Ovary (tissue), 9 donors: ENCODE measurements around the gene ANKH. TPM values are rescaled to one million over a fixed set of nuclear protein-coding genes. Genes with fewer than 3 reads are reported as not detected.

Experiments
- DNase-seq, 5 donors: peaks; one replicate each; pipeline ENCODE4 v3.0.0-alpha.2; 2019 to 2020
- H3K27ac ChIP-seq, 2 donors: fragments of 200-600 bp; one replicate each; pipeline versions ENCODE4 v1.5.1 to v1.8.0; 2019 to 2022
- H3K27me3 ChIP-seq: fragments of 200-600 bp; one replicate; pipeline ENCODE4 v1.8.0; 2022
- H3K36me3 ChIP-seq: fragments of 200-600 bp; sonication (generic); one replicate; pipeline ENCODE4 v1.5.1; 2019
- H3K4me1 ChIP-seq: one replicate; pipeline ENCODE4 v1.8.1; 2013; ENCODE audit warnings: mild to moderate bottlenecking, moderate library complexity; ENCODE audit not compliant: insufficient read depth
- H3K4me3 ChIP-seq: fragments of 200-600 bp; sonication (generic); one replicate; pipeline ENCODE4 v1.5.1; 2017
- H3K9me3 ChIP-seq, 2 donors: fragments of 200-600 bp in 1 of 2; sonication (generic) in 1 of 2; one replicate each; pipeline versions ENCODE4 v1.5.1 to v1.8.1; 2013 to 2019; ENCODE audit warnings: mild to moderate bottlenecking in 1 of 2, moderate library complexity in 1 of 2
- CTCF ChIP-seq, 3 donors: fragments of 450-650 bp in 2 of 3; fragments of 200-600 bp in 1 of 3; IDR thresholded peaks; one replicate each; pipeline versions ENCODE4 v1.5.1 to v1.8.0; 2016 to 2022; ENCODE audit warnings: antibody characterized with exemption in 3 of 3, mild to moderate bottlenecking in 1 of 3
- EP300 ChIP-seq: sonication (generic); formaldehyde crosslinking; IDR thresholded peaks from one replicate; pipeline ENCODE4 v1.6.1; 2017; ENCODE audit warnings: antibody characterized with exemption
- POLR2A ChIP-seq: fragments of 450-650 bp; IDR thresholded peaks from one replicate; pipeline ENCODE4 v1.6.1; 2017; ENCODE audit warnings: antibody characterized with exemption, mild to moderate bottlenecking, moderate library complexity
- WGBS, 3 donors: extraction: QIAGEN DNeasy Blood & Tissue Kit in 1 of 3; methylation state at CpG; one replicate each; pipeline versions ENCODE4 v1.1.5 to v1.1.7; 2013 to 2017; 5-methylcytosine and 5-hydroxymethylcytosine counted together
- intact Hi-C, 4 donors: fragments of 100-400 bp; cut with DNase I; formaldehyde crosslinking; loops; one replicate each; pipeline versions ENCODE4 v1.11.0 to v1.15.1; 2022 to 2023
- polyA plus RNA-seq, 2 donors: library from polyadenylated mRNA; stranded (reverse); fragments of 200-250 nt in 1 of 2; fragments of 350-450 nt in 1 of 2; fragmentation: Illumina TruSeq in 1 of 2; extraction: RNeasy Lipid Tissue Mini Kit (QIAGEN cat#74804) in 1 of 2; gene quantifications; one replicate each; pipeline ENCODE4 v1.2.3, GENCODE V29; 2013 to 2014
- total RNA-seq, 7 donors: library from RNA; depleted of rRNA in 2 of 7; stranded (reverse); fragments of >200 nt in 2 of 7; fragmentation: NEBNext Ultra II Directional in 3 of 7; extraction: Animal tissue kit (Norgen Biotek cat#: 25700) in 3 of 7; gene quantifications; one replicate each; pipeline versions ENCODE4 v1.1.0 to v1.2.4, GENCODE V29; 2016 to 2023
- donor health status: DM: no; HTN: no; CAD: no; lungs with moderate emphysema.
- donor health status: DM: no; HTN: no; CAD: no.
- donor health status: Bipolar disorder and iron deficiency.
- donor health status: DM: yes; HTN: yes; CAD: no.
- donor health status: DM: no; HTN: no; CAD: no.
- donor health status: DM: yes; HTN: yes; CAD: no.

Gene ANKH
- total and polyA plus RNA-seq, 9 donors: 17.2 to 80.7 (median 44.6) TPM

GRCh38 chr5:14790220-14790619 lies 81.4 kb downstream of the ANKH start:
- Histone ChIP-seq H3K27ac (no peak overlapping the region), H3K27me3 (no peaks in the 10 kb centered on the region), H3K4me3 (no peak overlapping the region), H3K4me1 (peaks cover 4% of the 10 kb centered on the region), H3K36me3 (no peaks in the 10 kb centered on the region), H3K9me3 (no peaks in the 10 kb centered on the region)
- WGBS, 3 donors: 8 to 19% (median 13%) methylated on average over 2 of the region's 2 CpGs
- intact Hi-C loops: no loop called here
- TF ChIP-seq POLR2A: no peak
- TF ChIP-seq CTCF (IDR thresholded peaks at IDR 0.05): no peak
- no peak for TF ChIP-seq EP300
- DNase-seq: no peak

GRCh38 chr5:14787801-14788579 lies 83.6 kb downstream of the ANKH start:
- H3K36me3 ChIP-seq: no peaks in the 10 kb centered on the region
- no peaks in the 10 kb centered on the region for H3K27me3 ChIP-seq
- intact Hi-C loops: no loop called here
- WGBS, 3 donors: 82 to 88% (median 88%) methylated on average over 6 of the region's 6 CpGs
- no peak for DNase-seq
- no peak overlapping the region for H3K4me3 ChIP-seq
- H3K4me1 ChIP-seq: peaks cover 4% of the 10 kb centered on the region
- TF ChIP-seq CTCF (IDR thresholded peaks at IDR 0.05) (no peak), POLR2A (no peak), EP300 (no peak)
- H3K27ac ChIP-seq: no peak overlapping the region
- no peaks in the 10 kb centered on the region for H3K9me3 ChIP-seq

GRCh38 chr5:14783691-14784090 lies 87.9 kb downstream of the ANKH start:
- no peaks in the 10 kb centered on the region for H3K36me3 ChIP-seq
- no peak overlapping the region for H3K4me3 ChIP-seq
- DNase-seq: no peak
- no peaks in the 10 kb centered on the region for H3K9me3 ChIP-seq
- TF ChIP-seq EP300 (no peak), POLR2A (no peak), CTCF (IDR thresholded peaks at IDR 0.05) (no peak)
- 94 to 97% (median 96%) methylated on average over 4 of the region's 4 CpGs for WGBS, 3 donors
- intact Hi-C loops: no loop called here
- no peaks in the 10 kb centered on the region for H3K27me3 ChIP-seq
- no peak overlapping the region for H3K27ac ChIP-seq
- no peaks in the 10 kb centered on the region for H3K4me1 ChIP-seq

GRCh38 chr5:14782591-14782990 lies 89.0 kb downstream of the ANKH start:
- Histone ChIP-seq H3K9me3 (no peaks in the 10 kb centered on the region), H3K27ac (no peak overlapping the region), H3K4me3 (no peak overlapping the region), H3K36me3 (no peaks in the 10 kb centered on the region), H3K4me1 (no peaks in the 10 kb centered on the region), H3K27me3 (no peaks in the 10 kb centered on the region)
- 91 to 98% (median 97%) methylated on average over 5 of the region's 5 CpGs for WGBS, 3 donors
- TF ChIP-seq CTCF (IDR thresholded peaks at IDR 0.05): no peak
- TF ChIP-seq EP300: no peak
- TF ChIP-seq POLR2A: no peak
- no peak for DNase-seq
- intact Hi-C loops: no loop called here
